H1 (cell line): Measurements from ENCODE around the gene TRAPPC3. TPM values are rescaled to one million over a fixed set of nuclear protein-coding genes. Genes with fewer than 3 reads are reported as not detected.

Experiments used
- CTCF ChIA-PET: fragments of 300-600 bp; sonication (Branson Sonifier 250); formaldehyde crosslinking; loops from one replicate; lab custom pipeline; 2021; ENCODE audit not compliant: partially characterized antibody; lab: Charles Lee
- POLR2A ChIA-PET: fragments of 300-600 bp; sonication (Branson Sonifier 250); formaldehyde crosslinking; loops from one replicate; lab custom pipeline; 2021; ENCODE audit warnings: inconsistent platforms; ENCODE audit not compliant: partially characterized antibody; lab: Charles Lee
- DNase-seq, 2 experiments: peaks; one replicate each; pipeline versions ENCODE4 v3.0.0 to v3.0.0-alpha.2; 2010 to 2022; ENCODE audit warnings: low spot score in 2 of 2, low read depth in 1 of 2, mixed read lengths in 1 of 2
- FAIRE-seq: peaks from 2 replicates; lab custom pipeline; 2011; peaks lifted over from hg19 to GRCh38; lab: Jason Lieb, UNC
- H2AFZ ChIP-seq: 2 replicates; pipeline ENCODE4 v1.8.1; 2012; ENCODE audit warnings: low read length, inconsistent platforms
- H2AK5ac ChIP-seq: 2 replicates; pipeline ENCODE4 v1.6.1; 2013; ENCODE audit warnings: low read depth, low read length
- H2BK120ac ChIP-seq: replicated peaks from 2 replicates; pipeline ENCODE3; 2013; ENCODE audit warnings: low read depth, low read length, inconsistent platforms
- H2BK12ac ChIP-seq: 2 replicates; pipeline ENCODE4 v1.6.1; 2013; ENCODE audit warnings: low read depth, low read length
- H2BK15ac ChIP-seq: 2 replicates; pipeline ENCODE4 v1.6.1; 2013; ENCODE audit warnings: low read length
- H2BK20ac ChIP-seq: 2 replicates; pipeline ENCODE4 v1.6.1; 2013; ENCODE audit warnings: low read length
- H2BK5ac ChIP-seq: 2 replicates; pipeline ENCODE4 v1.6.1; 2013; ENCODE audit warnings: low read depth, low read length
- H3K14ac ChIP-seq: 2 replicates; pipeline ENCODE4 v1.6.1; 2013; ENCODE audit warnings: inconsistent platforms; ENCODE audit not compliant: insufficient read length
- H3K18ac ChIP-seq: 2 replicates; pipeline ENCODE4 v1.6.1; 2013; ENCODE audit warnings: low read length; ENCODE audit errors: extremely low read depth
- H3K23ac ChIP-seq: 2 replicates; pipeline ENCODE4 v1.6.1; 2013; ENCODE audit warnings: inconsistent platforms; ENCODE audit not compliant: insufficient read length
- H3K23me2 ChIP-seq: 2 replicates; pipeline ENCODE4 v1.6.1; 2013; ENCODE audit warnings: low read depth, low read length
- H3K27ac ChIP-seq: 2 replicates; pipeline ENCODE4 v1.6.1; 2011; ENCODE audit warnings: low read depth, low read length, inconsistent platforms
- H3K27me3 ChIP-seq, 4 experiments: replicated peaks in 1 of 4; 1 replicate in 1 of 4; 2 replicates in 3 of 4; pipeline versions ENCODE4 v1.6.1 to v1.8.1; 2011 to 2013; ENCODE audit warnings: low read length in 3 of 4, mild to moderate bottlenecking in 3 of 4, inconsistent platforms in 2 of 4, mixed read lengths in 2 of 4, moderate library complexity in 1 of 4; ENCODE audit not compliant: control insufficient read depth in 3 of 4, insufficient read depth in 3 of 4; ENCODE audit errors: extremely low read depth in 1 of 4
- H3K36me3 ChIP-seq, 4 experiments: 2 replicates each; pipeline versions ENCODE4 v1.6.1 to v1.8.1; 2011 to 2013; ENCODE audit warnings: mild to moderate bottlenecking in 4 of 4, low read length in 3 of 4, moderate library complexity in 2 of 4, control low read depth in 1 of 4, inconsistent platforms in 1 of 4; ENCODE audit not compliant: insufficient read depth in 4 of 4, control insufficient read depth in 2 of 4
- H3K4ac ChIP-seq: replicated peaks from 2 replicates; pipeline ENCODE3; 2013; ENCODE audit warnings: low read length, low read depth, mixed read lengths, inconsistent platforms; ENCODE audit not compliant: insufficient read length
- H3K4me1 ChIP-seq, 4 experiments: replicated peaks in 1 of 4; 1 replicate in 1 of 4; 2 replicates in 3 of 4; pipeline versions ENCODE4 v1.6.1 to v1.8.1; 2011 to 2013; ENCODE audit warnings: low read length in 3 of 4, inconsistent platforms in 2 of 4, mixed read lengths in 1 of 4; ENCODE audit not compliant: insufficient read depth in 4 of 4, control insufficient read depth in 3 of 4
- H3K4me2 ChIP-seq, 2 experiments: 2 replicates each; pipeline versions ENCODE4 v1.6.1 to v1.8.1; 2011 to 2013; ENCODE audit warnings: low read depth in 2 of 2, low read length in 2 of 2, control low read depth in 1 of 2, inconsistent platforms in 1 of 2, mild to moderate bottlenecking in 1 of 2; ENCODE audit not compliant: insufficient read depth in 1 of 2
- H3K4me3 ChIP-seq, 4 experiments: fragments of 200-600, 300-600 bp in 1 of 4; sonication (generic), shearing (Covaris generic), sonication (Bioruptor Twin) in 1 of 4; 2 replicates each; pipeline versions ENCODE4 v1.5.1 to v1.8.1; 2011 to 2016; ENCODE audit warnings: low read length in 4 of 4, low read depth in 3 of 4, control low read depth in 2 of 4, inconsistent platforms in 2 of 4, mild to moderate bottlenecking in 2 of 4, mixed read lengths in 1 of 4, moderate library complexity in 1 of 4; ENCODE audit not compliant: insufficient read depth in 2 of 4; ENCODE audit errors: extremely low read depth in 1 of 4
- H3K56ac ChIP-seq: replicated peaks from 2 replicates; pipeline ENCODE3; 2013; ENCODE audit warnings: low read depth, mild to moderate bottlenecking, mixed read lengths, low read length, inconsistent platforms; ENCODE audit not compliant: insufficient read length
- H3K79me1 ChIP-seq: 2 replicates; pipeline ENCODE4 v1.6.1; 2013; ENCODE audit warnings: low read depth, low read length, control low read depth
- H3K79me2 ChIP-seq, 2 experiments: 2 replicates each; pipeline versions ENCODE4 v1.6.1 to v1.8.1; 2012 to 2013; ENCODE audit warnings: low read length in 2 of 2, mild to moderate bottlenecking in 2 of 2, inconsistent platforms in 1 of 2; ENCODE audit not compliant: insufficient read depth in 2 of 2, control insufficient read depth in 1 of 2
- H3K9ac ChIP-seq, 4 experiments: replicated peaks in 1 of 4; 1 replicate in 1 of 4; 2 replicates in 3 of 4; pipeline versions ENCODE4 v1.6.1 to v1.8.1; 2011 to 2013; ENCODE audit warnings: low read depth in 3 of 4, low read length in 3 of 4, control low read depth in 2 of 4, mild to moderate bottlenecking in 2 of 4, moderate library complexity in 2 of 4, inconsistent platforms in 1 of 4; ENCODE audit errors: extremely low read depth in 1 of 4
- H3K9me3 ChIP-seq, 2 experiments: 2 replicates each; pipeline versions ENCODE4 v1.6.1 to v1.8.1; 2012 to 2013; ENCODE audit warnings: mild to moderate bottlenecking in 2 of 2, moderate library complexity in 2 of 2, control low read depth in 1 of 2, inconsistent platforms in 1 of 2, low read depth in 1 of 2, low read length in 1 of 2, mixed read lengths in 1 of 2; ENCODE audit not compliant: insufficient read depth in 2 of 2
- H4K20me1 ChIP-seq, 2 experiments: replicated peaks in 1 of 2; 2 replicates each; pipeline versions ENCODE3 to v1.8.1; 2011 to 2013; ENCODE audit warnings: inconsistent platforms in 2 of 2, low read length in 2 of 2, mild to moderate bottlenecking in 1 of 2; ENCODE audit not compliant: insufficient read depth in 2 of 2, control insufficient read depth in 1 of 2
- H4K5ac ChIP-seq: 2 replicates; pipeline ENCODE4 v1.6.1; 2013; ENCODE audit warnings: low read length, low read depth, mixed read lengths, inconsistent platforms; ENCODE audit not compliant: insufficient read length
- H4K8ac ChIP-seq: 2 replicates; pipeline ENCODE4 v1.8.0; 2013; ENCODE audit warnings: mild to moderate bottlenecking, moderate library complexity, low read length, inconsistent platforms; ENCODE audit not compliant: insufficient read depth; ENCODE audit errors: extremely low read depth
- H4K91ac ChIP-seq: replicated peaks from 2 replicates; pipeline ENCODE3; 2013; ENCODE audit warnings: low read length, mixed read lengths, inconsistent platforms; ENCODE audit not compliant: insufficient read length
- CHD2 ChIP-seq: IDR thresholded peaks from 2 replicates; pipeline ENCODE4 v1.6.1; 2012; ENCODE audit warnings: low read length, improper control_type of control experiment
- SAP30 ChIP-seq: fragments of 300-600 bp; sonication (generic); IDR thresholded peaks from 2 replicates; pipeline ENCODE4 v1.7.1; 2012; ENCODE audit warnings: low read length, moderate library complexity, mild to moderate bottlenecking, inconsistent platforms; ENCODE audit not compliant: insufficient read depth, insufficient replicate concordance
- SIN3A ChIP-seq, 2 experiments: IDR thresholded peaks in 1 of 2; conservative IDR thresholded peaks in 1 of 2; 2 replicates each; pipeline ENCODE4 v1.6.1; 2011 to 2012; ENCODE audit warnings: low read length in 2 of 2, improper control_type of control experiment in 1 of 2, low read depth in 1 of 2, mild to moderate bottlenecking in 1 of 2
- WGBS, 2 experiments: shearing (Covaris generic) in 1 of 2; methylation state at CpG; one replicate each; pipeline versions ENCODE4 v1.1.6 to v1.1.7; 2013 to 2015; ENCODE audit warnings: low lambda C conversion rate in 2 of 2, mixed read lengths in 2 of 2, inconsistent platforms in 1 of 2, low coverage in 1 of 2, missing lambda C conversion rate in 1 of 2; ENCODE audit not compliant: insufficient replicate concordance in 2 of 2, insufficient coverage in 1 of 2, insufficient read length in 1 of 2; ENCODE audit errors: extremely low coverage in 1 of 2, missing lambda C conversion rate in 1 of 2; 5-methylcytosine and 5-hydroxymethylcytosine counted together
- polyA plus RNA-seq, 7 experiments: library from polyadenylated mRNA; depleted of rRNA in 3 of 7; stranded (reverse) in 5 of 7; unstranded in 2 of 7; fragments of >200 nt in 5 of 7; fragments of 200-250 nt in 2 of 7; gene quantifications; 1 replicate in 5 of 7; 2 replicates in 1 of 7; 4 replicates in 1 of 7; pipeline versions ENCODE4 v1.2.1 to v1.2.3, GENCODE V29; 2011 to 2013; ENCODE audit warnings: missing spikeins in 2 of 7, mixed read lengths in 2 of 7
- total RNA-seq: library from RNA; stranded (reverse); fragmentation: NEBNext Ultra II Directional; extraction: Animal tissue kit (Norgen Biotek cat#: 25700); gene quantifications from 2 replicates; pipeline ENCODE4 v1.2.1, GENCODE V29; 2021

The TRAPPC3 gene
- total and polyA plus RNA-seq, 2 of the 8 experiments (the other 6 are each of a cell fraction or from before 2014, with no cell fraction given) = 47.8 to 51.0 TPM

DNA sequence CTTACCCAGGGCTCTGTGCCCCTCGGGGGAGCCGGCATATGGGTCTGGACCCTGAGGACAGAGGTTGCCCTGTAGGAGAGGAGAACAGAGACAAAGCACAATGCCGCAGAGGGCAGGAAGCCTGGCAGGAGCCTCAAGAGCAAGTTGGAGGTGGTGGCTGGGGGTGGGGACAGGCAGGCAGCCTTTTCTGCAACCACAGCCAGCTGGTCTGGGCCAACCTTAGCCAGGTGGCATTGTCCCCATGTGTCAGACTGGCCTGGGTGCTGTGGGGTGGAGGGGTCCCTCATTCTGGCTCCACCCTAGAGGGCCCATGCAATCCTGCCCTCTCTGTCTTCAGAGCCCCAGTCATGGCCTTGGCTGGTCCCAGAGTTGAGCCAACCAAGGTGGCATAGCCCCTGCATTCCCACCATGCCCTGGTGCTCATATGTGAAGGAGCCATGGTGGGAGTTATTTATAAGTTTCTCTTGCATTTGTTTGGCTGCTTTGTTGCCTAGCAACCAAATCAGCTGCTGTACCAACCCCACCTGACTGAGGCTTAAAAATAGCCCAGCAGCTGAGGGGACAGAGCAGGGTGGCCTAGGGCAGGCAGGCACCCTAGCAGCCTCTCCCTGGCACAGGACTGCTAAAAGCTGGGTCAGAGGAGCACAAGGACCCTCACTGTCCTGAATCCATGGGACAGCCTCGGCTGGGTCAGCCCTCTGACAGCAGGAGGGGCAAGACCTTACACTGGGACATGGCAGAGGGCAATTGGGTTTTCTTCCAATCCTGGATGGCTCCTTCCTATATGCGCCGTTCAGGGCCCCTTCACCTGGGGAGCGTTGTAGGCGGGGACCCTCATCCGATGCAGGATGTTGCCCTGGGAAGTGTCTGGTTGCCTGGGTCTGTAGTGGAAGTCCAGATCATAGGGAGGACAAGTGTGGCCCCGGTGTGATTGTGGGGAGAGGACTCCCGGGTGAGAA, 26.1 kb upstream of the TRAPPC3 start:
- Histone ChIP-seq H3K23me2 (peaks cover 13% of the 10 kb centered on the region; the same call in 1 of the 2 replicates), H3K18ac (peak overlapping the region; percentile 7), H3K9me3 (no peaks in the 10 kb centered on the region), H3K79me2 (no peaks in the 10 kb centered on the region), H2AFZ (no peak overlapping the region), H3K27me3 (no peaks in the 10 kb centered on the region), H2BK12ac (peak overlapping the region; percentile 84), H2BK20ac (no peak overlapping the region), H3K27ac (peak overlapping the region; percentile 5), H4K91ac (peak overlapping the region; percentile 66), H3K14ac (no peak overlapping the region), H3K4me3 (peak overlapping the region in 2 of 4 experiments; percentile 15 to 48; a peak in 2 of 8 replicates), H3K4me2 (peak overlapping the region; percentile 50 to 68), H3K56ac (no peak overlapping the region), H2BK5ac (0 out of 2 replicates have a peak overlapping the region, but pooled peaks have one; percentile 12), H4K20me1 (peaks cover 14 to 32% of the 10 kb centered on the region in 2 experiments), H2BK15ac (peak overlapping the region; percentile 98; the same call in 1 of the 2 replicates), H2BK120ac (no peak overlapping the region), H3K23ac (no peak overlapping the region), H4K8ac (no peak overlapping the region; the same call in 1 of the 2 replicates), H2AK5ac (peak overlapping the region; percentile 88; the same call in 1 of the 2 replicates), H3K4ac (no peak overlapping the region), H3K36me3 (peaks cover 15 to 32% (median 27%) of the 10 kb centered on the region in 4 experiments; a peak in 7 of 8 replicates), H4K5ac (no peak overlapping the region), H3K4me1 (peaks cover 5 to 34% (median 28%) of the 10 kb centered on the region in 4 experiments), H3K9ac (peak overlapping the region in 3 of 4 experiments; percentile 5 to 44 (median 20); a peak in 3 of 7 replicates), H3K79me1 (0 out of 2 replicates have a peak, but pooled peaks cover 4% of the 10 kb centered on the region)
- peak; percentile 42 for FAIRE-seq
- ChIA-PET POLR2A (interaction anchor here (0.7 to 6.7 kb wide), 8 partner anchors 10 to 78 kb away, joined by 3 to 44 read pairs (median 4); partner anchors contain the start of genes MAP7D1 and THRAP3), CTCF (interaction anchor here (0.6 to 17.6 kb wide), 8 partner anchors 9 to 78 kb away, joined by 3 to 233 read pairs (median 10); partner anchors contain the start of genes MAP7D1, THRAP3 and TRAPPC3)
- 58% methylated on average over 10 of the region's 11 CpGs; no CpG with 5 or more reads in 1 of the 2 experiments for WGBS, 2 experiments
- DNase-seq = peak in 1 of 2 experiments; percentile 61
- peak; percentile 24 for TF ChIP-seq SAP30
- 0 out of 4 replicates have a peak, but pooled peaks of 1 of the 2 experiments have one; percentile 25 for TF ChIP-seq SIN3A (conservative IDR thresholded peaks at IDR 0.05 in 1 of 2, IDR thresholded peaks at IDR 0.05 in 1 of 2; ENCODE audit: low read depth in 1 of 2, low read length in 2 of 2)
- TF ChIP-seq CHD2 = no peak
